ENCODE results near the gene ATP6V1B1.

DNA sequence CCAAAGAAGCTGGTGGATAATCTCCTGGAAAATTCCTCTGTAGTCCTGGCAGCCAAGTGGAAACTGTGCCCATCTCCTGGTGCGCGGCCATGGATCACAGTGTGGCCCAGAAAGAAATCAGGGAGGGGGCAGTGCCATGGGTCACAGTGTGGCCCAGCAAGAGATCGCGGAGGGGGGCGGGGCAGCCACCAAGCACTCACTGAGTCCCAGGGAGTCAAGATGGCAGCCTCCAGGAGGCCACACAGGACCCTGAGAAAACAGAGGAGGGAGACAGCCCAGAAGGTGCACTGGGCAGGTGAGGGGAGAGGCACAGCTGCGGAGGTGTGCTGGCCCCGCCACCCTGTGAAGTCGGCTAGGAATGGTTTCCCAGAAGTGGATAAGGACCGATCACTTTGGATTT, 8.1 kb upstream of the ATP6V1B1 start:
- TF ChIP-seq, protein P1, sequence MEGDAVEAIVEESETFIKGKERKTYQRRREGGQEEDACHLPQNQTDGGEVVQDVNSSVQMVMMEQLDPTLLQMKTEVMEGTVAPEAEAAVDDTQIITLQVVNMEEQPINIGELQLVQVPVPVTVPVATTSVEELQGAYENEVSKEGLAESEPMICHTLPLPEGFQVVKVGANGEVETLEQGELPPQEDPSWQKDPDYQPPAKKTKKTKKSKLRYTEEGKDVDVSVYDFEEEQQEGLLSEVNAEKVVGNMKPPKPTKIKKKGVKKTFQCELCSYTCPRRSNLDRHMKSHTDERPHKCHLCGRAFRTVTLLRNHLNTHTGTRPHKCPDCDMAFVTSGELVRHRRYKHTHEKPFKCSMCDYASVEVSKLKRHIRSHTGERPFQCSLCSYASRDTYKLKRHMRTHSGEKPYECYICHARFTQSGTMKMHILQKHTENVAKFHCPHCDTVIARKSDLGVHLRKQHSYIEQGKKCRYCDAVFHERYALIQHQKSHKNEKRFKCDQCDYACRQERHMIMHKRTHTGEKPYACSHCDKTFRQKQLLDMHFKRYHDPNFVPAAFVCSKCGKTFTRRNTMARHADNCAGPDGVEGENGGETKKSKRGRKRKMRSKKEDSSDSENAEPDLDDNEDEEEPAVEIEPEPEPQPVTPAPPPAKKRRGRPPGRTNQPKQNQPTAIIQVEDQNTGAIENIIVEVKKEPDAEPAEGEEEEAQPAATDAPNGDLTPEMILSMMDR (conservative IDR thresholded peaks at IDR 0.05 in 1 of 2, IDR thresholded peaks at IDR 0.05 in 1 of 2; ENCODE audit: low read depth in 1 of 2, low read length in 2 of 2) = no peak
- TF ChIP-seq EZH2 (IDR thresholded peaks at IDR 0.05; ENCODE audit: low read length, missing control alignments) = no peak

All from fibroblast of lung (primary cell).